Measurements from ENCODE around the gene SHD.
"Not testable (repeated sequence)": the region's sequence is repeated elsewhere in the genome, so short reads cannot be mapped to it uniquely, and the experiment has no call there.

DNA sequence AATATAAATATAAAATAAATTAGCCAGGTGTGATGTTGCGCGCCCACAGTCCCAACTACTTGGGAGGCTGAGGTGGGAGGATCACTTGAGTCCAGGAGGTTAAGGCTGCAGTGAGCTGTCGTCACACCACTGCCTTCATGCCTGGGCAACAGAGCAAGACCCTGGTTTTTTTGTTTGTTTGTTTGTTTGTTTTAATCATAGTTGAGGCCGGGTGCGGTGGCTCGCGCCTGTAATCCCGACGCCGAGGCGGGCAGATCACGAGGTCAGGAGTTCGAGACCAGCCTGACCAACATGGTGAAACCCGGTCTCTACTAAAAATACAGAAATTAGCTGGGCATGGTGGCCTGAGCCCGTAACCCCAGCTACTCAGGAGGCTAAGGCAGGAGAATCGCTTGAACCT lies 41.6 kb upstream of the SHD start:
- TF ChIP-seq CTCF, POLR2A (IDR thresholded peaks at IDR 0.05): not testable (repeated sequence)

Data from uterus (tissue), 2 donors.